Fibroblast of skin of scalp (primary cell): ENCODE results near the gene NDUFA3.

Experiments used
- DNase-seq: peaks from one replicate; pipeline ENCODE4 v3.0.0-alpha.2; 2013

The NDUFA3 gene

DNA sequence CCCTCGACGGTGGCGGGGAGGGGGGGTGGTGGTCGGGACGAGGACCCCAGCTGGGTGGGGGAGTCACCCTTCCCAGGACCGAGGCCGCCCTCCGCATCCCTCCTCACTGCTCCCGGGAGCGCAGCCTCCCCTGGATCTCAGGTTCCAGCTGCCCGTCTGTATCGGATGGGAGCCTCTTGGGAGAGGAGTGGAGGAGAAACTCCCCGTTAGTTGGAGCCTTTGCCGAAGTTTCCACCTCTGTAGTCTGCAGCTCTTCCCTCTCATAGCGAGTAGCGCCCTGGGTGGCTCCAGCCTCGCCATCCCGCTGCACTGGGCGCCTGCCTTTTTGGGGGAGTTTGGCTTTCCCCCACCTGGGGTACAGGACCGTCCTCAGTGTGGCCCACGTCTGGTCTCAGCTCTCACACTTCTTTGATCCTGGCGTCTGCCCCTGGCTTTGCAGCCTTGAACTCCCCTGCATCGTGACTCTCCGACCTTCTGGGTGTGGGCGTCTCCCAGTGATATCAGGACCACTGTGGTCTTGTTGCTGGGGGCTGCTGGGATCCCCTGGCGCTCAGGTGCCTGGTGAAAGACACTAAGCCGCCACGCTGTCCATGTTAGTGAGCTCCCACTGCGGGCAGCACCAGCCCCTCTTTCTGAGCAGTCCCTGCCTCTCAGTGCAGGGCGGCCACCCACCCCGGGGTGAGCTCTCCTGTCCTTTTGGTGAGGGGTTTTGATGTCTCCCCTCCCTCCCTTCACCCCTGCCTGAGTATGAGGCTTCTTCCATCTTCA, 36.0 kb downstream of the NDUFA3 start:
- no peak for DNase-seq

DNA sequence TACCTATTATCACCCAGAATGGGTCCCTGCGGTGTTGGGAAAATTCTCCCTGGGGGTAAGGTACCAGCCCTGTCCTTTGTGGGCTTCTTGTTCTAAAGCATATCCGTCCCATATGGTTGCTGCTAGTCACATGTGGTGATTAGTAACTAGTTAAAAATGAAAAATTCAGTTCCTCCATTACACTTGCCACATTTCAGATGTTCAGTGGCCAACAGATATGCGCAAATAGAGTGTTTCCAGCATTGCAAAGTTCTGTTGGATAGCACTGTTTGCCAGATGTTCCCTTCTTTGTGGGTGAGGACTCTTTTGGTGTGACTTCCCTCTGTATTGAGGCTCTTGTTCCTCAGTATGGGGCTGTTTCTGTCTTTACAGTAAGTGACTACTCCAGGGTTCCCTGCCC, 38.7 kb downstream of the NDUFA3 start:
- DNase-seq, result no peak

DNA sequence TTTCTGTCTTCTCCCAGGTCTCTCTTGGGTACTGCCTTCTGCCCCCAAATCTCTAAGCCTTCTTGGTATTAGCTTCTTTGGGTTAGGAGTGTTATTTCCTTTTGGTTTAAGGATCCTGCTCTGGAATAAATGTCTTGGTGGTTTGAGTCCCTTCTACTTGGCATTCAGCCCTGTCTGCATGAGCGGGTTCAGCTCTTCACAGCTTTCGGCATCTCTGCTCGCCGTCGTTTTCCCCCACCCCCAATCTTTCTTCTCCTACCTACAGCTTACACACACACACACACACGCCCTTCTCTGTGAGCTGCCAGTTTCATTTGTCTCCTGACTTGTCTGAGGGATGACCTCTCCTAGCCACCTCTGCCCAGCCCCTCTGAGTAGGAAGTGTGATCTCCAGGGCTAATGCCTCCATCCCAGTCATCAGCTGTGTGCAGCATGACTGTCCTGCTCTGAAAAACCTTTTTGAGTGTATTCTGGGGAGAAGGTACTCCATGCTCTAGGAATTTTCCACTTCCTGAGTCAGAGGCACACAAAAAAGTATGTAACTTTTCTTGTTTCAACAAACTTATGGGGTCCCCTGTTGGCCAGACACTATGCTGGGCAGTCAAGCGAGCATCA, 39.6 kb downstream of the NDUFA3 start:
- no peak for DNase-seq

DNA sequence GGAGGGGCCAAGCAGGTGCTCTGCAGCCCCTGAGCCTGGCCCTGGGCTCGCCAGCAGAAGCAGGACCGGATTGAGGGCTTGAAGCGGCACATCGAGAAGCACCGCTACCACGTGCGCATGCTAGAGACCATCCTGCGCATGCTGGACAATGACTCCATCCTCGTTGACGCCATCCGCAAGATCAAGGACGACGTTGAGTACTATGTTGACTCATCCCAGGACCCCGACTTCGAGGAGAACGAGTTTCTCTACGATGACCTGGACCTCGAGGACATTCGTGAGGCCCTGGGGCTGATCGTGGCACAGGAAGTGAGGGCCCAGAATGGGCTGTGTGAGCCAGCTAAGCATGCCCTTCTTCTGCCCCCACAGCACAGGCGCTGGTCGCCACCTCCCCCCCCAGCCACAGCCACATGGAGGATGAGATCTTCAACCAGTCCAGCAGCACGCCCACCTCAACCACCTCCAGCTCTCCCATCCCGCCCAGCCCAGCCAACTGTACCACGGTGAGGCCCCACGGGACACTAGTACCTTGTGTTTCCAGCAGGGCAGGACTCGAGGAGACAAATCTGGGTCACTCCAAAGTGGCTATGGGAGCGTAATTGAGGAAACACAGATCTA, 43.0 kb downstream of the NDUFA3 start:
- no peak for DNase-seq

DNA sequence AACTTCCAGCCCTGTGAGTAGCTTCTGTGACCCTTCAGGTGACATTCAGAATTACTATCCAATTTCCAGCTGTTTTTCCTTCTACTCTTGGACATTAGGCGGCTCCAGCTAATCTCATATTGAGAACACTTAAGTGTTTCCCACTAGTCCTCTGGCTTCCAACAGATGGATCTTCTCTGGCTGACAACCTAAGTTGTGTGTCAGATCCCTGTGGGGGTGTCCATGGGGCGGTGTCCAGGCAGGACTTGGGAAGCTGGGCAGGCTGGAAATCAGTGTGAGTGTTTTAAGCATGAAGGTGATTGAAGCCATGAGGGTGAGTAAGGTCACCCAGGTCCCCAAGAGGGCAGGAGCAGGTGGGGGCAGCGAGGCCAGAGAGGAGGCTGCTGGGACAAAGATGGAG, 45.0 kb downstream of the NDUFA3 start:
- DNase-seq, result no peak

DNA sequence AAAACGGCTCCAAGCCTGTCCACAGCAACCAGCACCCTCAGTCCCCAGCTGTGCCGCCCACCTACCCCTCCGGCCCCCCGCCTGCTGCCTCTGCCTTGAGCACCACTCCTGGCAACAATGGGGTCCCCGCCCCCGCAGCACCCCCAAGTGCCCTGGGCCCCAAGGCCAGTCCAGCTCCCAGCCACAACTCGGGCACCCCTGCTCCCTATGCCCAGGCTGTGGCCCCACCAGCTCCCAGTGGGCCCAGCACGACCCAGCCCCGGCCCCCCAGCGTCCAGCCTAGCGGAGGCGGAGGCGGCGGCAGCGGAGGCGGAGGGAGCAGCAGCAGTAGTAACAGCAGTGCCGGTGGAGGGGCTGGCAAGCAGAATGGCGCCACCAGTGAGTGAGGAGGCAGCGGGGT, 45.5 kb downstream of the NDUFA3 start:
- DNase-seq, result no peak

DNA sequence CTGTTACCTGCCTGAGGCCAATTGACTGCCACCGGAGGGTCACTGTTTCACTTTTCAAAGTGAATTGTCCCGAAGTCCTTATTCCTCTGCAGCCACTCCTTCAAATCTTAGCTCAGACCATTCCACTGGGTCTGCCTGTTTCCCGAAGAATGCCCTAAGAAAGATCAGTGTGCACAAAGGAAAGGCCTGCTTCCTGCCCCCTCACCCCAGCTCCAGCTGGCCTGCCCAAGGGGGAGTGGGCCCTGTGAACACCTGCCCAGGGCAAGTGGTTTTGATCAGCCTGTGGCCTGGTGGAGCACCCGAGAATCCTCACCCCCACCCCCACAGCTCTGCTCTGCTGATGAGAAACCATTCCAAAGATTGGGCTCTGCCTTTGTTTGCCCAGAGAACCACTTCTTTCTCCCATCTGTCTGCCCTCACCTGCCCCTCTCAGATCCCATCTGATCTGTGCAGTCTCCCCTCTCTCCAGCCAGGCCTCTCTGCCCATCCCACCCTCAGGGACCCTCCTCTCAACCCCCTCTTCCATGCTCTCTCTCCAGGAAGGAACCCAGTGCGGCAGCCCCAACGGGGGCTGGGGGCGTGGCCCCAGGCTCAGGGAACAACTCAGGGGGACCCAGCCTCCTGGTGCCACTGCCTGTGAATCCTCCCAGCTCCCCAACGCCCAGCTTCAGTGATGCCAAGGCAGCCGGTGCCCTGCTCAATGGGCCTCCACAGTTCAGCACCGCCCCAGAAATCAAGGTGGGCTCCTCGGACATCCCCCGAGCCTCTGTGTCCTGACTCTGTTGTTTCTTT, 46.6 kb downstream of the NDUFA3 start:
- DNase-seq, result no peak

DNA sequence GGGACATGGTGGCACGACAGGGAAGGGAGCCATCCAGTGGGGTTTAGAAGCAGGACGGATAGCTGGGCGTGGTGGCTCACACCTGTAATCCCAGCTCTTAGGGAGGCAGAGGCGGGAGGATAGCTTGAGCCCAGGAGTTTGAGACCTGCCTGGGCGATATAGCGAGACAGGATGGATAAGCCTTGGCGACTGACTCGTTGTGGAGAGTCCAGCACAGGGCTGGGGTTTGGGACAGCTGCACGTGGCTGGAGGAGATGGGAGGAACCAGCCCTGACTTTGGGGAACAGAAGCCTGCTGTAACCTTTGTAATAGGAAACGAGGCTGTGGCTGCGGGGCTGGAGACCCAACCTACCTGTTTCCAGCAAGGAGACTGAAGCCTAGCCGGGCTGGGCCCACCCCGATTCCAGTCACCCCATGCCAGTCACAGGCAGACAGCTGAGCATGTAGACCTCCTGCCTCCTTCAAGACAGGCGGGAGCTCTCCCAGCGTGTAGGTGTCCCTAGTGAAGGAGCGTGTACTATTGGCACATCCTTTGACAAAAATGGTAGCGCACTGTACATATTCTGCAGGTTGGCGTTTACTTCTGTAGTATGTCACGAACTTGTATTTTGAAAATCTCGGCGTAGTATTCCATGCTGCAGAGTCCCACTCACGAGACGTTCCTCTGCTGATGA, 48.8 kb downstream of the NDUFA3 start:
- no peak for DNase-seq

DNA sequence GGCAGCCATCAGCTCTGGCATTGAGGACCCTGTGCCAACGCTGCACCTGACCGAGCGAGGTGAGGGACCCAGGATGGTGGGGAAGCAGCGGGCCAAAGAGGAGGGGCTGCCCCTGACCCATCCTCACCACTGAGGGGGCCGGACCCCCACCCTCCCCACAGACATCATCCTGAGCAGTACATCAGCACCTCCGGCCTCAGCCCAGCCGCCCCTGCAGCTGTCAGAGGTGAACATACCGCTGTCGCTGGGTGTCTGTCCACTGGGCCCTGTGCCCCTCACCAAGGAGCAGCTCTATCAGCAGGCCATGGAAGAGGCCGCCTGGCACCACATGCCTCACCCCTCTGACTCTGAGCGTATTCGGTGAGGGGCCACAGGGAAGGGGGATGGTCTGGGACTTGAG, 49.6 kb downstream of the NDUFA3 start:
- DNase-seq, result no peak

DNA sequence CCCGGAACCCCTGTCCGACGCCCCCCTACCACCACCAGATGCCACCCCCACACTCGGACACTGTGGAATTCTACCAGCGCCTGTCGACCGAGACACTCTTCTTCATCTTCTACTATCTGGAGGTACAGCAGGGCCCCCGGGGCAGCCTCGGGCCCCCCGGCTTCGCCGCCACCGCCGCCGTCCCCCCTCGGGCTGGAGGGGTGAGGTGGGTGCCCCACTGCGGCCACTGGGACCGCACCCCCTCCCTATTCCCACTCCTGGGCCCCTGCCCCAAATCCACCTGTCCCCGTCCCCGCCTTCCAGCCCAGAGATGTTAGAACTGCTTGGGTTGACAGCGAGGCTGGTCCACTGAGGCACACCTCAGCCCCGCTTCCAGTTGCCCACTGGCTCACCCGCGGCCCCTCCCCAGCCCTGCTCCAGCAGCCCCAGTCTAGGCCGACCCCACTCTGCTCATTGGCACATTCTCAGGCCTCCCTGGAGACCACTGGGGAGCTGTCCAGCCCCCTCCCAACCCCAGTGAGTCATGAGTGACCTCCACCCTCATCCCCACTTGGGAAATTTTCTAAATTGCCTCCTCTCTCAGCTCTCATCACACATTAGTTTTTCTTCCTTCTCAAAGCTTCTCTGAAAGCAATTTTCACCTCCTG, 50.3 kb downstream of the NDUFA3 start:
- DNase-seq, result peak; percentile 37

DNA sequence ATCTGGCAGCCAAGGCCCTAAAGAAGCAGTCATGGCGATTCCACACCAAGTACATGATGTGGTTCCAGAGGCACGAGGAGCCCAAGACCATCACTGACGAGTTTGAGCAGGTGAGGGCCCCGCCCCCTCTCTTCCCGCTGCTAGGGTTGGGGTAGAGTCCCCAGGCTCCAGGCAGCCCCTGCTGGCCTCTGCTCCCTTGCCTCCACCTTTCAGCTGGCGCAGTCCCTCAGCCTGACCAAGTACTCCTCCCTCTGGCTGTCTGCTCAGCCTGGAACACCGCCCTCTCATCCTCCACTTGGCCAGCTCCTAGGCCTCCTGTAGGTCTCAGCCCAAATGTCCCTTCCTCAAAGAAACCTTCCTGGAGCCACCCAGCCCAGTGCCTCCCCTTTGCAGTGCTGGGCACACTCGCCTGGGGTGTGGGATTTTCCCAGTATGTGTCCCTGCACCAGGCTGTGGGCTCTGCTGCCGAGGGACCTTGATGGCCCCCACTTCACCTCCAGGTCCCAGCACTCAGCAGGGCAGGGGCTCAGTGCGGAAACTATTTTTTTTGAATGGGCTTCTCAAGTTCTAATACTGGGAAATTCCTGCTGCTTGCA, 51.2 kb downstream of the NDUFA3 start:
- no peak for DNase-seq

DNA sequence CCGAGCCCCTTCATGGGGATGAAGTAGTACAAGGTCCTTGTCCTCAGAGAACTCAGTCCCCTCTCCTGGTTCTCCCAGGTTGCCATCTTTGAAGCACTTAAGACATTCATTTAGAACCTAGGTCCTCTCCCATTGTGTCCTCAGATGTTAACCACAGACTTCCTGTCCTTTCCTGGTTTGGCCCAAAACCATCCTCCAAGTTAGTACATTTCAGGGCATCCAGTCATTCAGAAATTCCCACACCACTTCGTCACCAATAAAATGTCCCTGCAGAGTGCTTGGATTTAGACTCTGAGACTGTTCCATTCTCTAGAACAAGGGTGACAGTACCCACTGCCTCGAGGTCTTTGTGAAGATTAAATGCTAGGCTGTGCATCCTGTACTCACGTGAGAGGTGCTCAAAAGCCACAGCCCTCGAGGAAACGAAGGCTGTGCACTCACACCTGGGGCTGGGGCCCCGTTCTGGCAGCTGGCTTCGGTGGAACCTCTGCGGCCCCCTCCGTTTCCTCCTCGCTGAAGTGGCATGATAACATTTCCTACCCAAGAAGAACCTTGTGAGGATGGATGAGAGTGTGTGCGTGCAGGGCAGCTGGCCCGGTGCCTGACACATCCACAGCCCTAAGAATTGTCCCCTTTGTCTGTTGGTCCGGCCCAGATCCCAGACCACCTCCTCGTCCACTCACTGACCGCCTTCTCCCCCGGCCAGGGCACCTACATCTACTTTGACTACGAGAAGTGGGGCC, 52.1 kb downstream of the NDUFA3 start:
- DNase-seq, result peak; percentile 28

DNA sequence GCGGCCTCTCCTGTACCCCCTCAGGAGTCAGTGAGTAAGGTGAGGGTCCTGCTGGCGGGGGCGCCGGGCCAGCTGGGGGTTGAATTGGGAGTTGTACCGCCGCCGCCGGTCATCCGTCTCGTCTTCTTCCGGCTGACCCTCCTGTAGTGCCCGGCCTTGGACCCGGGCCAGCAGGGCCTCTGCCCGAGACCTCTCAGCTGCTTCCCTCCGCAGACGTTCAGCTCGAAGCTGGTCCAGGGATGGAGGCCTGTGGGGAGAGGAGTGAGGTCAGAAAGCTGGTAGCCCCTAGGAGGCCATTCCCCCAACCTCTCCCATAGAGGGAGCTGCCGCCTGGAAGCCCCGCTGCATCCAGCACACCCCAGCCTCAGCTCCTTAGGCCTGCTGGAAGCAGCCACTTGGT, 53.0 kb downstream of the NDUFA3 start:
- no peak for DNase-seq

DNA sequence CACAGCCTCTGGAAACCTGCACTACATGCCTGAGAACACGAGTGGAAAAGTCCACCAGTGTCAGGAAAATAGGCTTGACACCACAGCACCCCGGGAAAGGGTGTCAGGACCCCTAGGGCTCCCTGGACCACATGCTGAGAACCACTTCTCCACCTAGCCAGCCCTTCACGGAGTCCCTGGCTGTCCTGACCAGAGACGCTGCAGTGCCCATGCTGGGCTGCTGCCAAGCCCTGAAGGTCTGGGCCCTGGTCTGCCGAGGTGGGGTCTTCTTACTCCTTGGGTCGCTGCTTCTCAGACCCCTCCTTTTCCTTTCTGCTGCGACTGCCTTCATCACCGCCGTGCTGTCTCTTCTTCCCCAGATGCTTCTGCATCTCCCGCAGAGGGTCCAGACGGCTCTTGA, 53.8 kb downstream of the NDUFA3 start:
- no peak for DNase-seq

DNA sequence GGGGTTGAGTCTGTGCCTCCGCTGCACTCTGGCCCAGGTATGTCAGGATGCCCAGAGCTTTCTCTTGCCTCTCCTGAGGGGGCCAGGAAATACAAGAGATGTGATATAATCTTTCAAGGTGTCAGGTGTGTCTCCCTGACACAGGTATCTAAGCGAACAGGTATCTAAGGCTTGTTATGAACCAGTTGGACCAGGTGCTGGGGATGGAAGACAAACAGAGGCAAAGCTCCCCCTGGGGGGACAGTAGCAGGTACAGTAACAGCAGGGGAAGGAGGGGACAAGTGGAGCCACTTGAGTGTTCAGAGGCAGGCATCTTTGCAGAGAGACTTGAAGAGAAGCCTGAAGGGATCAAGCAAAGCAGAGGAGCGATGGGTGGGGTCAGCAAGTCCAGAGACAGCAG, 54.3 kb downstream of the NDUFA3 start:
- DNase-seq, result no peak
